ENCODE results near the gene IGSF8. TPM values are rescaled to one million over a fixed set of nuclear protein-coding genes. Genes with fewer than 3 reads are reported as not detected.

Gene IGSF8, protein sequence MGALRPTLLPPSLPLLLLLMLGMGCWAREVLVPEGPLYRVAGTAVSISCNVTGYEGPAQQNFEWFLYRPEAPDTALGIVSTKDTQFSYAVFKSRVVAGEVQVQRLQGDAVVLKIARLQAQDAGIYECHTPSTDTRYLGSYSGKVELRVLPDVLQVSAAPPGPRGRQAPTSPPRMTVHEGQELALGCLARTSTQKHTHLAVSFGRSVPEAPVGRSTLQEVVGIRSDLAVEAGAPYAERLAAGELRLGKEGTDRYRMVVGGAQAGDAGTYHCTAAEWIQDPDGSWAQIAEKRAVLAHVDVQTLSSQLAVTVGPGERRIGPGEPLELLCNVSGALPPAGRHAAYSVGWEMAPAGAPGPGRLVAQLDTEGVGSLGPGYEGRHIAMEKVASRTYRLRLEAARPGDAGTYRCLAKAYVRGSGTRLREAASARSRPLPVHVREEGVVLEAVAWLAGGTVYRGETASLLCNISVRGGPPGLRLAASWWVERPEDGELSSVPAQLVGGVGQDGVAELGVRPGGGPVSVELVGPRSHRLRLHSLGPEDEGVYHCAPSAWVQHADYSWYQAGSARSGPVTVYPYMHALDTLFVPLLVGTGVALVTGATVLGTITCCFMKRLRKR
- 45.7 TPM for total RNA-seq

DNA sequence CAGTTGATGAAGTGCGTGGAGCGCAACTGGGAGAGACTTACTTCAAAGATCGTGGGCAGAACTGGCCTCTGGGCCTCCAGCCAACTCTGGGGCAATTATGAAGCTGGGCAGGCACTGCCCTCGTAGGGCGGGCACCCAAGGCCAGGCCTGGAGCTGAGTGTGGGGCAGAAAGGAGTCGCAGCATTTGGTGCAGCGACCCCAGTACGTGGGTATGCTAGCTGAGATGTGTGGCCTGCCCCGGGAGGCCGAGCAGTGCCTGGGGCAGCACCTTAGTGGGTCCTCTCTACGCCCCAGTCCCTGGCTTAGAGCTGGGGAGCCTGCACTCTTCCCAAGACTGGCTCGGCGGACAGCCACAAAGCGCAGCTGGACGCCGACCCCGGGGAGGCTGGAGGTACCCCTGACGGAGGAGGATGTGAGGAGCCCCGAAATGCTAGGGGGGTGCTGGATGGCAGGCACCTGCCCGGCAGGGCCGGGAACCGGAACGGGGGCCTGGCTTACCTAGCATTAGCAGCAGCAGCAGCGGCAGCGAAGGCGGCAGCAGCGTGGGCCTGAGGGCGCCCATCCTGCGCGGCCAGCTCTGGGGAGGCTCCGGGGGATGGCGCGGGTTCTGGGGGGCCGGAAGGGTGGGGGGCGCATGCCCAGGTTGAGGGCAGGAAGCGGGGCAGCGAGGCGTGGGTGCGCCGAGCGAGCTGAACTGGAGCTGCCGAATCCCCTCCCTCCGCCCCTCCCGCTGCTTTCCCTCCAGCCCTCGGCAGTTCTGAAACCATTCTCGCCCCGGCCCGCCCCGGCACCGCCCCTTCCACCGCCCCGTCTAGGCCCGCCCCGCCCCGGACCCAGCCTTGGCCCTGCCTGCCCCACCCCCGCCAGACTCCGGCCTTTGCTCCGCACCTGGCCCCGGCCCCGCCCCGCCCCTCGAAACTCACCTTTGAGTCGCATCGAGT lies at the start of gene IGSF8:
TSS of gene IGSF8 (minus strand) at position 709 of the 941 bp plus-strand sequence. CDS start at position 562, 147 bp downstream.

DNA sequence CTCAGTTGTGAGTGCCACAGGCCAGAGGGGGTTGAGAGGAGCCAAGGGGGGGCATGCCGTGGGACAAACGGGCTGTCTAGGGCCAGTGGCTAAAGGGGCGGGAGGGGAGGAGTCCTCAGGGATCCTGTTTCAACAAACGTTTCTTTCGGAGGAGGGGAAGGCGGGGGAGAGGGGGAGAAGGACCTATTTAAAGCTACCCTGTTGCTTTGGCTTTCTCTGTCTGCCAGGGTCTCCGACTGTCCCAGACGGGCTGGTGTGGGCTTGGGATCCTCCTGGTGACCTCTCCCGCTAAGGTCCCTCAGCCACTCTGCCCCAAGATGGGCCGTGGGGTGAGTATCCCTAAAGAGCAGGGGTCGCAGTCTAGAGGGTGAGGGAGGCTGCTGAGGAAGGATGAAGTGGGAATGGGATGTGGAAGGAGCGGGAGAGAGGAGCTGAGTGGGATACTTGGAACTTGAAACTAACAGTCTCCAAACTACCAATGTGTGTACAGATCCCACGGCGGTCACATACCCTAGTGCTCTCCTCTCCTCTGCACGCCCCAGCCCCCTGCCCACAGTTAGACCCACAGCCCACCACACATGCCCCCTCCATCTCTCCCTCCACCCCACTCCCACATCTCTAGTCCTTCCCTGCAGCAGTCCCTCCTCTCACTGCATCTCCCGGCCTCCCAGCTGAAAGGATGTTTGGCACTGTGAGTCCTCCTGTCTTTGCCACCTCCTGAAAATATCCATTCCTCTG lies 17.3 kb upstream of the IGSF8 start, which contains the start of gene ATP1A2:
TSS of gene ATP1A2 (plus strand) at position 215 of the 738 bp plus-strand sequence. CDS start at position 318, 103 bp downstream.

DNA sequence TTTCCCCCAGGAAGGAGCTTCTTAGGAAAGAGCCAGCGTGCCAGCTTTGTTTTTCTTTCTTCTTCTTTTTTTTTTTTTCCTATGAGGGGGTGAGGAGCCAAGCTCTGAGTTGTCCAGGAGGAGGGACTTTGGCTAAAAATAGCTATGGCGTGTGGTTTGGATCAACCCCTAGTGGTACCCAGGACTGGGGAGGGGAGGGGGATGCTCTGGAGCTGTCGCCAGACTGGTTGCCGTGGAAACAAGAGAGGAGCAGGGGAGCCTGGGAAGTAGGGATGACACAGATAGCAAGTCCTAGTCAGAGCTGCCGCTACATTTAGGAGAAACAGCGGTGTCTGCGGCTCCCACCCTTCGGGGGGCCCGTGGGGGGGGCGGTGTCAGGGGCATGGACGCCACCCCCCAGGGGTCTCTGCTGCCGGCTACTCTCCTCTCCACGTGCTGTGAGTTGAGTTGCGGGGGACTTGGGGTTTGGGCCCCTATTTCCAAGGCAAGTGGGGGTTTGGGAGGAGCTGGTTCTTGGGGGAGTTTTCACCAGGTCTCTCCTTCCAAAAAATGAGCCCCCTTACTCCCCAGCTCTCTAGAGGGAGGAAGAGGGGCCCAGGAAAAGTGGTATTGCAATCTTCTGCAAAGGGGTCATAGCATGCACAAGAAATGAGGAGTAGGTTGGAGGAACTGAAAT lies 17.0 kb downstream of the IGSF8 start, which contains the start of gene KCNJ9:
TSS of gene KCNJ9 (plus strand) at position 278 of the 676 bp plus-strand sequence. CDS start 2,493 bp downstream, outside the sequence.

DNA sequence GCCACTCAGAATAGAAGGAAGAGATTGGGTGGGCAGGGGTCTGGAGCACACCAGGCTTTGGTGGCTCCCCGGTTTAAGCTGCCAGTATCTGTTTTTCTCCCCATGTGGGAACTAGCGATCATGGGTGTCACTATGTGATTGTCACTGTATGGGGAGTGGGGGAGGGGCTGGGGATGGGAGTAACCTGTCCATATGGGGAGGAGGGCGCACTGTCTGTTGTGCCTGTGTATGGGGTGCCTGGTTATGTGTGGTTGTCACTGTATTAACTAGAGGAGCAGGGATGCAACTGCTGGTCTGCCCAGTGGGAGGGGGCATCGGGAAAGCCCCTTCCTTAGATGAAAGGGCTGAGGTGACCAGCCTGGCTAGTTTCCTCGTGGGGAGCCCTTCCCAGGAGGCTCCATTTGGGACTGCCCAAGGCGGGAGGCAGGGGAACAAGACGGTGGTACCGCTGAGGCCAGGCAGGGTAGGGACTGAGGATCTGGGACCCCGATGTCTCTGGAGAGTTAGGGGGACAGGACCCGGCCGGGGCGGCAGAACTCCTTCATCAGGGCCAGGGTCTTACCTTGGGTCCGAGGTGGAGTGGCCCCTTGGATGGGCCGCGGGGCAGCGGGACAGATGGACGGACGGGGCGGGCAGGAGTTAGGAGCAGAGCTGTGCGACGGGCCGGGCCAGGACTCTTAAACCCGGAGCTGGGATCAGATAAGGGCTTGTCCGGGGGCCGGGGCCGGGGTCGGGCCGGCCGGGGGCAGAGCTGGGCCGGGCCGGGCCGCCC lies 28.8 kb downstream of the IGSF8 start, which contains the start of gene KCNJ10:
TSS of gene KCNJ10 (minus strand) at position 701 of the 772 bp plus-strand sequence. CDS start 27,628 bp downstream, outside the sequence.

Other genes starting within 250 kb of the IGSF8 start
- gene VSIG8, start 236.0 kb downstream of the IGSF8 start, total RNA-seq: not detected
- gene CFAP45, start 198.5 kb downstream of the IGSF8 start, total RNA-seq: 5.8 TPM
- gene TAGLN2, start 173.1 kb downstream of the IGSF8 start, total RNA-seq: 27.9 TPM
- 3.9 TPM for gene IGSF9, start 153.0 kb downstream of the IGSF8 start, total RNA-seq
- gene SLAMF9, start 144.4 kb downstream of the IGSF8 start, total RNA-seq: not detected
- gene PIGM, start 66.6 kb downstream of the IGSF8 start, total RNA-seq: 9.9 TPM
- 5.5 TPM for gene KCNJ10, start 28.5 kb downstream of the IGSF8 start, total RNA-seq
- gene KCNJ9, start 17.1 kb downstream of the IGSF8 start, total RNA-seq: 18.5 TPM
- gene ATP1A2, start 17.1 kb upstream of the IGSF8 start, total RNA-seq: 131 TPM
- gene ATP1A4, start 53.0 kb upstream of the IGSF8 start, total RNA-seq: under 0.01 TPM
- 0.92 TPM for gene CASQ1, start 92.0 kb upstream of the IGSF8 start, total RNA-seq
- gene PEA15, start 106.8 kb upstream of the IGSF8 start, total RNA-seq: 167 TPM
- gene DCAF8, start 163.9 kb upstream of the IGSF8 start, total RNA-seq: 67.4 TPM
- 40.4 TPM for gene PEX19, start 186.5 kb upstream of the IGSF8 start, total RNA-seq
- gene COPA, start 244.6 kb upstream of the IGSF8 start, total RNA-seq: 163 TPM
- 41.1 TPM for gene NCSTN, start 244.8 kb upstream of the IGSF8 start, total RNA-seq

Data from diencephalon (tissue), 1 donor.